IPS DF 19.7 (cell line): ENCODE measurements around the gene HOXA11.

Source experiments
- DNase-seq: peaks from one replicate; pipeline ENCODE4 v3.0.0-alpha.2; 2013; ENCODE audit warnings: low read depth, low spot score

HOXA11 gene

DNA sequence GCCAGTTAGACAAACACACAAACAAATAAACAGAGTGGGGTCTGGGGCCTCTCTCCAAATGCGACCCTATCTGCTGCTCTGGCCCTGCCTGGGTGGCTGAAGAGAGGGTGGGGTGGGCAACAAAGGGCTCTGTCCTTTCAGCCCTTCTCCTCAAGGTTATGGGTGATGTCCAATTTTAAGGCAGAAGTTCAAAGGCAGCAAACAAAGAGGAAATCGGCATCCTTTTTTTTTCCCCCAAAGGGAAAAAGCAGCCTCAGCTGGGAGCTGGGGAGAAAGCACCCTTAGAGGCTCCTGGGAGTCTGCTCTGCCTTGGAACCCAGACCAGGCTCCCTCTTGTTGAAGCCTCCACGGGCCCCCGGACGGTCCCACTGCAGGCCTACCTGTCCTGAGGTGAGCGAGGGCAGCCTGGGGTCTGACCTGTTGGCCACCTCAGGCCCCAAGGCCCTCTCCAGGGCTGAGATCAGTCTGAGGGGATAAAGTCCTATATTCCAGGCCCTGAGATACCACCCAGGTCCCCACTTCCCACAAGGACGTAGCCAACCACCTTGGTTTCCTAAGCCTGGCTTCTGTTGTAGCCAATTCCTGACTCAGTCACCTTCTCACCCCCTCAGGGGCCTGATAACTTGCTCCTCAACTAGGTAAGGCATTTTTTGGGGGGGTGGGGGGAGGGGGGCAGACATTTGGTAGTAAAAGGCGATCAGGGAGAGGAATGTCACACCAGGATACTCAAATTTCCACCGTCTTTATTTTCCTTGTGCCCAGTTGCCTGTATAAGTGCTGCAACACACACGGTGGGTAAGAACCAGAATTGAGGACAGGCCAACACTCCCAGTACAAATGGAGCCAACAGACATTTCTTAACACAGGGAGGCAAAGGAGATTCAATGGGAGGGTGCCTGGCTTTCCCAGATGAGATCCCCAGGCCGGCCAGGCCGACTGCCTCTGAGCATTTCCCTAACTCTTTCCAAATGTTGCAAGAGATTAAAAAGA is 4.3 kb downstream of the HOXA11 start:
- no peak for DNase-seq

DNA sequence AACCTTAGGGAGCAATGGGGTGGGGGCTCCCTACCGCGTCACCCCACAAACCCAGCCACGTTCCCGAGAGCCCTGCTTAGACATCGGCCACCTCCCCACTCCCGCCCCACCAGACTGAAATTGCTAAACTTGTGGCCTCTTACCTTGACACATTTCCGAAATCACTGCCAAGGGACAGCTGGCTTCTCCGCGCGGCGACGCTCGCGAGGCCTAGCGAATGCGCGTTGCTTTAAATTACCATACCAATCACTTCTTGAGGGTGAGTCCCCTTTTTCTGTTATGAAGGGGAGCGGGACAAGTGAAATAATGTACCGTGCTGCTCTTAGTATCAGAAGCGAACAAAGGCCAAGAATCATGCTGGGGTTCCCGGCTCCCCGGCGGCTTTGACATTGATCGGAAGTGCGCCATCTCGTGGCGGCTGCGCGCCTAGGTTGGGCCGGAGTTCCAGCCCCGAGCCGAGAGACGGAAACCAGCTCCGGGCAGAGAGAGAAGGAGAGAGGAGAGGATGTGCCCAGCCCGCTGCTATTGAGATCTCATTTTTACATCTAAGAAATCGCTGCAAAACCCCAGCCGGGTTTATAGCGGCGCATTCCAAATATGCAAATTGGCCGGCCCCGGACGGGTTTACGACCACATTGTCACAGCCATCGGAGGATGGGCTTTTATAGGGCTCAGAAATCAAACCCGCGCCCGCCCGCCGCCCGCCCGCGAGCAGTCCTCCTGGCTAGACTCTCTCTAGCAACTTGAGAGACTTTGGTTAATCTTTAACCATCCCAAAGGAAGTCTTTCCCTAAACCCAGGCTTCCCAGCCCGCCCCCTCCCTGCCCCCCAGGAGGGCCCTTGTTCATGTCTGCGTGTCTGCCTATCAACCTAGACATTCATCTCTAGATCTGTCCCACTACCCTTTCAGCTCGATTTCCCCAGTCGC is 5.3 kb downstream of the HOXA11 start:
- DNase-seq: no peak

DNA sequence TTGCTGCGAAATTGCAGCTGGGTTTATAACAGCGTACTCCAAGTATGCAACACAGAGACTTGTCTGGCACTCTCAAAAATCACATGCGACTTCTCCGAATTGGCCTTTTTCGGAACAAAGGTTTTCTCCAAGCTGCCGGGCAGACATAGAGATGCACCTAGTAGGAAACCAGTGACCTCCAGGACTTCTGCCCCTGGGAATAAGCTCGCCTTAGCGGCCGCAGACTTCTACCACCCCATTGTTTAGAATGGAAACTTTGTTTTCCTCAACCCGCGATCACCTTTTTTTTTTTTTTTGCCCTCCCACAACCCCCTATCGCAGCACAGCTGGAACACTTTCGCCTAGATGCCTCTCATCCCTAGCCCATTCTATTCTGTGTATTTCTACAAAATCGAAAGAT is 6.0 kb downstream of the HOXA11 start:
- no peak for DNase-seq

DNA sequence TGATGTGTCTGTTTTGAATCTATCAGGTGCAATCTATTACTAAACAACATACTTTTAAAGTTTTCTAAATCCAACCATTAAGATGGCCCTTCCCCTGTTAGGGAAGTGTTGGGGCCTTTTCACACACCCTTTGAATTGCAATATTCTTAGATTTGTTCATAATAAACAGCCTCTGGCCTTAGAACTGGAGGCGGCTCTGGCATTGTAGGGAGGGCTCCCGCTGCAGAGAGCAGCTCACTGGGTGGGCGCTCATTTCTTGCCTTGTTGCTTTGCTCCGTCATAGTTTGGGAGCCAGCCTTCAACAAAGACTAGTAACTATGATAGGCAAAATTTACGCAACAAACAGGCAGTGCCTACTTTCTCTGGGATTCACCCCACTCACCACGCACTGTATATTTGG is 6.7 kb downstream of the HOXA11 start:
- no peak for DNase-seq

DNA sequence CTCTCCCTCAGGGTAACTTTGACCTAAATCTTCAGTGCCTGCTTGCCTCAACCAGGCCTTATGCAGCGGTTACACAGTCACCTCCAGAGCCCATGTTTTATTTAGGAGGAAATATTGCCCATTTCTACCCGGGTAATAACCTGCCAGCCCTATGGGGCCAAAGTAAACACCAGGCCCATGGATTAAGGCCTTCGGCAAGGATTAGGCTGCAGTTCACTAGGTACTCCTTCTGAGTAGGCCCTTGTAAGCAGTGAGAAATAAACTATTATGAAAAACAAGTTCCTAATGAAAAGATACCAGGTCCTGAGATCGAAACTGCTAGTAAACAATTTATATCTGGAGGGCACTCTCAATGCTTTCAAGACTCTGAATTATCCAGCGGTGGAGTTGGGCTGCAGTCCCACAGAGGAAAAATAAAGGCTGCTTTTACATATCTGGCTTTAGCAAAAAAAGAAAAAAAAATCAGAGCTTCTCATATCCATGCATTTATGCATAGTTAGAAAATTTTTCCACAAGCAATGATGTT is 7.2 kb downstream of the HOXA11 start:
- DNase-seq: no peak

DNA sequence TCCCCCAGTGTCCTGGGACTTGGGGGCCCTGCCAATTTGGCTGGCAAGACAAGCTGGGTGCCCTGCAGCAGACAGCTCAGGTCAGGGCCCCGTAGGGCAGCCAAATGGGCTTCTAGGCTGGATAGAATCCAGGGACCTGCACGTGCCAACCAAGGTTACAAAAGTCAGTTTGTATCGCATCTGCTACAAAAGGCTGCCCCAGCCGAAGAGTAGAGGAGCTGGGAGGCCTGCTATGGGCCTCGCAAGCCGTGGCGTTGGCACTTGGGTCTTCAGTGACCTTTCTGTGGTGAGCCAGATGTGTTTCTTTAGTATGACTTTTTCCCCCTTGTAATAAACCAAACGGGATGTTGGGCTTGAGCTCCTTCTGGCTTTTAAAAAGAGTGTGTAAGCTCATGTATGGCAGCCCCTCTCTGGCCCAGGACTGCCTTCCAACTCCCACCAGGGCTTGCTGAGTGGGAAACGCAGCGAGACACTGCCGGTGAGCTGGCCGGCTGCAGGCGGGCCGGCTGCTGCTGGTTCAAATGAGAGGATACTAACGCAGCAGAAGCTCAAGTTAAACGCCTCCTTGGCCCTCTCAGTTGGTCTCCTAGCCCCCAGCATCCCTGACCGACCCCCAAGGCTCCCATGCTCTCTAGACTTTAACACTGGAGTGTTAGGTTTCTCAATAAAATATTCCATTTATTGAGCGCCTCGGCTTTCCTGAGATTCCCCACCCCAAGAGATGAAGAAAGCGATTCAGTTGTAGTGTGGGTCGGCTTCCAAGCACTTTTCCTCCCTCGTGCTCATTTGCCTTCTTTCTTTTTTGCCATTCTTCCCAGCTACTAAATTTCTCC is 7.9 kb downstream of the HOXA11 start:
- DNase-seq: no peak

DNA sequence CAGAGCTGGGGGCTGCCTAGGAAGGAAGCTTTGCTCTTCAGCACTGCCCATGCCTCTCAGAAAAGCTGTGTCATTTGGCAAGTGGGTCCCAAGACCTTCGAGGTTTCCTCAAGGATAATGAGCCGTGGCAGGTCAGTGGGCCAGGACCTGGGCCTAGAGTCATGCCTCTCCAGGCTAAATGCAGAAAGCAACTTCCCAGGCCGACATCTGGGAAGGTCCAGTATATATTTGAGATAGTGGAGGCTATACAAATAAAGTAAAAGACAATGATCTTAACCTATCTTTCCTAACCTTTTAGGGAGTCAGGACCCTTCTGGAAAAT is 8.5 kb downstream of the HOXA11 start:
- DNase-seq: no peak

DNA sequence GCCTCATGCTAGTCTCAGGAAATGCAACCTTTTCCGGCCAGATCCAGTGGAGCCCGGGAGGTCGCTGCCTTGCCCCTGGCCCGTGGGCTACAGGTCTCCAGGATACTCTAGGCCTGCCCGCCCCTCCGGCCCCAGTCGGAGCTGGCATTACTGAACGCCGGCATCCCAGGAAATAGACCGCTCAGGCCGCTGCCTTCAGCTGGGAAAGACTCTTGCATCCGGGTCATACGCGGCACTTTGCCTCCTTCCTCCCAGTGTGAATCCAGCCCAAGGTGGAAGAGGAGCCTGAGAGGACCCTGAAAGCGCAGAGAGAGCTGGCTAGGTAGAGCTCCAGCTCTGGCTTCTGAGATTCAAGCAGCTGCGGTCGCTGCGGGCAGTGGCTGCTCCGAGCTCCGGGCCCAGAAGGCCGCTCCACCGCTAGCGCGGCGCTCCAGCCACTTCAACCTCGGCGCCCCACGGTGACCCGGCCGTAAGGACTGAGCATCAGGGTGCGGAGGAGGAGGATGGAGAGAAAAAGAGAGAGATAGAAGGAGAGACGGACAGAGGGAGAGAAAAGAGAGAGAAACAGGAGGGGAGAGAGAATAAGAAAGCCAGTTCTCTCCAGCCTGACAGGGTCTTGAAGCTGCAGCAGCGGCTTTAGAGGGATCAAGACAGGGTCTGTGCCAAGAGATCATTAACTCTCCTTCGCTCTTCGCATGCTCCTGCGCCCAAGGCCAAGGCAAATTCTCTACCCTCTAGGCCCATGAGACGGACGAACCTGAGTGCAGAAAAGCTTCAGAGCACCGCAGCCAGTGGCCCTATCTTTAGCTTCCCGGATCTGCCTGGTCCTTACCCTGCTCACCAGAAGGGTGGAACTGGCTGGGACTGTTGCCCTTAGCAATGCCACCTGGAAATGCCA is 9.2 kb downstream of the HOXA11 start:
- no peak for DNase-seq

DNA sequence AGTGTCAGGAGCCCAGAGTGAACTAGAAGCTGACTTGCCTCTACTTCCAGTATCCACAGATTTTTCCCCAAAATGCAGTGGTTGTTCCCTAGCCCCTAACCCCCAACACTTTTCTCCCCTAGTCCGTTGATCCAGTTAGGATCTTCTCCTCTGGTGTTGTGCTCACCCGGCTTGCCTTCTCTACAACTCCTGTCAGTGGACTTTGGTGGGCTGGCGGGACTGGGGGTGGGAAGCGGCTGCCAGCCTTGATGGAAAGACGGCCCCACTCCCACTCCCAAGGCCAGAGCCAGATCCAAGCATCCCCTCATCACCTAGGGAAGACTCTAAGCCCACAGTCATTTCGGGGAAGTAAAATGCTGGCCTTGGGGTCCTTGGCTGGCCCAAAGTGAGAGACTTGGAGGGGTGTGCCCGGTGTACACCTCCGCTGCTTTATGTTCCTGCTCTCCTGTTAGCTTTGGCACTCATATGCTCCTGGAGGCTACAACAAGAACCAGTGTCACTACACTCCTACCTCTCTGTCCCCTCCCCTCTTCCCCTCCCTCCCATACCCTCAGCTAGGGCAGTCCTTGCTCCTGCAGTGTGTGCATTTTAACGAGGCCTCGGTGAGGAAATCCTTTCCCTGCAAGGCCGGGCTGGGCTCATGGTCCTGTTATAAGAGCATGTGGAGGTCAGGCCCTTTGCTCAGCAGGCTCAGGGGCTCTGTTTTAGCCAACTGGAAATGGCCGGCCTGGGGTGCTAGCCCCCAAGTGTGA is 10.0 kb downstream of the HOXA11 start:
- no peak for DNase-seq

DNA sequence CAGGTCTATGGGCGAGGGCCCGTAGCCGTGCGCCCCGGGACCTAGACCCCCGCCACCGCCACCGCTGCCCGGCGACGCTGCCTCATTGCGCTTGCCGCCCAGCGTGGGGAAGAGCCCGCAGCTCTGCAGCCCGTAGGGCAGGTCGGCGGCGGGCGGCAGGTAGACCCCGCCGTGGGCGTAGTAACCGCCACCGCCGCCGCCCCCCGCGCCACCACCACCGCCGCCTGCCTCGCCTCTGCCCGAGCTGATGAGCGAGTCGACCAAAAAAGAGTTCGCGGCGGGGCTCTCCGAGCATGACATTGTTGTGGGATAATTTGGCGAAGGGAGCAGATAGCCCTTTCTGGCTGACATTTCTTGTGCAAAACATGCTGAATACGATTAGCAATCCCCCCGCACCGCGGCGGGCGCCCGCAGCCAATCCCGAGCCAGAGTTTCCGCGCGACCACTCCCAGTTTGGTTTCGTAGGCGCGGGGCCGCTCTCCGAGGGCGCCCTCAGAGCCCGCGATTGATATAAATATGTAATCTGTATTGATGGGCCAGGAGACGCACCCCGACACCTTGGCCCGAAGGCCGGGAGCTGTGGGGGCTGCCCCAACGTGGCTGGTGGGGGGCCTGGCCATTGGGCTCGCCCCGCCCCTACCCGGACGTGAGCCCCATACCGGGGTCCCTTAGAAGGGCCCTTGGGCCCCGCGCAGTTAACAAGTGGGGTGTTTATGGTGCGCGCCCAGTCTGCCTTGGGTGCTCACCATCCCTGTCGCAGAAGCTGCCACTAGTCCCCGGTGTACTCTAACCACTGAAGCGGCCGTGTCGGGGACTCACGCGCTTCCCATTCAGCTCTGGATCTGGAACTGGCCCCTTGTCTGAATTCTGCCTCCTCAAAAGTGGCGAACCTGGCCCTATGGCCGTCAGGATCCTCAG is 10.8 kb downstream of the HOXA11 start, which contains the start of gene HOXA10:
Gene HOXA10, minus strand, starts transcription at position 365 of the 918 bp plus-strand sequence. Its CDS starts 14 bp downstream, at position 351.
- DNase-seq: no peak

DNA sequence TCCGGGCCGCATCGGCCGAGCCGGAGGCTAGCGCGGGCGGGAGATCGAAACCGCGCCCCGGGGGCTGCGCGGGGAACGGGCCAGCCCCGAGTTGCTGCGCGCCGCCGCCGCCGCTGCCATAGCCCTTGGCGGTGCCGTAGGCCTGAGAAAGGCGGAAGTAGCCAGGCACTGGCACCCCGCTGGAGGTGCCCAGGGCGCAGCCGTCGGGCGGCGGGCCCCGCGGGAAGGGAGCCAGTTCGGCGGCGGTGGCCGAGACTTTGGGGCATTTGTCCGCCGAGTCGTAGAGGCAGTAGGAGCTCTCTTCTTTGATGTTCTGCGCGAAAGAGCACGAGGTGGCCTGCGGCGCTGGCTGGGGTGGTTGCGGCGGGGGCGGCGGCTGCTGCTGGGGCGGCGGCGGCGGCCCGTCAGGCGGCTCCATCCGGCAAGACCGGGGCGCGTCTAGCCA is 11.5 kb downstream of the HOXA11 start:
- no peak for DNase-seq

DNA sequence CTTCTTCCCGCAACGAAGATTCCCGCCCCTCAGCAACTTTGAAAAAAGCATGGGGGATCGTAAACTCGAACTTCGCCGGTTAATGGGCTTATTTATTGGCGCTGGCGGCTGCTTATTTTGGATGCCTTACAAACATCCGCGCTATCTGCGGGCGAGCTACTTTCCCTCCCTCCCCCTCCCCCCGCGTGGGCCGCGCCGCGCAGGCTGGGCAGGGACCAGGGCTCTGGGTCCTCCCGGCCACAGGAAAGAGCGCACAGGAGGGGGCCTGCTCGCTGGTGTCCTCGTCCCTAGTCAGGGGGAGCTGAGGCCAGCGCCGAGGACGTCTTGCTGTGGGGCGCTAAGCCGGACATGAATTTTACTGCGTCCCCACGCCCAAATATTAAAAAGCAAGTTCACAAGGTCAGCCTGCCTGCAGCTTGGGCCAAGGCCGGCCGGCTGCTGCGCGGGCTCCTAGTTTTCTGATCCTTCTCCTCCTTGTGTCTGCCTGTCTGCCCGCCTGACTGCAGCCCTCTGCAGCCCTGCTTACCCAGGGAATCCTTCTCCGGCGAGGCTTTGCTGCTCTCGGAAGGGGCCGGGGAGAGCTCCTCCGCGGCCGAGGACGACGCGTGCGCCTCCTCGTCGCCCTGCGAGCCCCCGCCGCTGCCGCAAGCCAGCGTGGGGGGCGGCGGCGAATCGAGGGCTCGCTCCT is 12.1 kb downstream of the HOXA11 start:
- no peak for DNase-seq

DNA sequence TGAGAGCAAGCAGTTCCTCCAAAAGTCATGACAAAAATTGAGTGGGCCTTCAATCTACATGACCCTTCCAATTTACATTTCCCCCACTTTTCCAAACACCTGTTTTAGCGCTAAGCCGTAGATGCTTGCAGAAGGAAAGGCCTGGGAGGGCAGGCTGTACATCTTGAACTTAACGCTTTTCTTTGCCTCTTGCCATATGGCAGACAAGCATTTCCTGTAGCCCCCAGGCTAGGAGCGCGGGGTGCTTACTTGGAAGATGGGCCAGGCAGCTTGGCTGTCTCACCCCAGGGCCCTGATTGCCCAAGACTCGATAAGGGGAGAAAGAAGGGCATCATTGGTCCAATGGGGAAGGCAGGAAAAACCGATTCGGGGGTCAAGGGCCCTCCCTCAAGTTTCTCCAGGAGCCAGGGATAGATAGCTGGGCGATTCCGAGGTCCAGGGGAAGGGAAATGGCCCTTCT is 12.7 kb downstream of the HOXA11 start:
- no peak for DNase-seq

DNA sequence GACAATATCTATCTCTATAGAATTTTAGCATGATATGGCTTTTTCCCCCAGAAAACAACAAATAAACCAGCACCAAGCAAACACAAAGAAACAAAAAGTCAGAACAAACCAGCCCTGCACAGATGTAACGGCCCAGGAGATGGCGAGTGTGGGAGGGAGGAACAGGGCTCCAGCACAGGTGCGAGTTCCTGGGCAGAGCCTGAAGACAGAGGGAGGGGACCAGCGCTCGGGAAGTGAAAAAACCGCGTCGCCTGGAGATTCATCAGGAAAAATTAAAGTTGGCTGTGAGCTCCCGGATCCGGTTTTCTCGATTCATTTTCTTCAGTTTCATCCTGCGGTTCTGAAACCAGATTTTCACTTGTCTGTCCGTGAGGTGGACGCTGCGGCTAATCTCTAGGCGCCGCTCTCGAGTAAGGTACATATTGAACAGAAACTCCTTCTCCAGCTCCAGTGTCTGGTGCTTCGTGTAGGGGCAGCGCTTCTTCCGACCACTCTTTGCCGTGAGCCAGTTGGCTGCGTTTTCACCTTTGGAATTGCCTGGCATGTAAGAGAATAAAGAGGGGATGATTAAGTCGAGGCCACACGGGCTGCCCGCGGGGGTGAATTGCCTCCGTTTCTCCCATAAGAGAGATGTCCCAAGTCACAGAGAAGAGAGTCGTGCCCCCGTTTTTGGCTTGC is 13.3 kb downstream of the HOXA11 start:
- no peak for DNase-seq

DNA sequence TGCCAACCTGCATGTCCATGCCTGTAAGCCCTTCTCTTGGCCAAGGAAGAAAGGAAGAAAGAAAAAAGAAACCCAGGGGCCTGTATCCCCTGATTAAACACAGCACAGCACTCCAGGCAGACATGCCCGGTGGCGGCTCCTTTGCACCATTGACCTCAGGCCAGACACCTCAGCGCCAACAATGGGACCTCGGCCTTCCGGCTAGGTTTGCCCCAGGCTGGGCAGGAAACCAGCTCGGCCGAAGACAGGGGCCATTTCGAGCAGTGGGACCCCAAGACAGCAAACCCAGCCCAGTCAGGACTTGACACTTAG is 13.8 kb downstream of the HOXA11 start:
- DNase-seq: no peak

DNA sequence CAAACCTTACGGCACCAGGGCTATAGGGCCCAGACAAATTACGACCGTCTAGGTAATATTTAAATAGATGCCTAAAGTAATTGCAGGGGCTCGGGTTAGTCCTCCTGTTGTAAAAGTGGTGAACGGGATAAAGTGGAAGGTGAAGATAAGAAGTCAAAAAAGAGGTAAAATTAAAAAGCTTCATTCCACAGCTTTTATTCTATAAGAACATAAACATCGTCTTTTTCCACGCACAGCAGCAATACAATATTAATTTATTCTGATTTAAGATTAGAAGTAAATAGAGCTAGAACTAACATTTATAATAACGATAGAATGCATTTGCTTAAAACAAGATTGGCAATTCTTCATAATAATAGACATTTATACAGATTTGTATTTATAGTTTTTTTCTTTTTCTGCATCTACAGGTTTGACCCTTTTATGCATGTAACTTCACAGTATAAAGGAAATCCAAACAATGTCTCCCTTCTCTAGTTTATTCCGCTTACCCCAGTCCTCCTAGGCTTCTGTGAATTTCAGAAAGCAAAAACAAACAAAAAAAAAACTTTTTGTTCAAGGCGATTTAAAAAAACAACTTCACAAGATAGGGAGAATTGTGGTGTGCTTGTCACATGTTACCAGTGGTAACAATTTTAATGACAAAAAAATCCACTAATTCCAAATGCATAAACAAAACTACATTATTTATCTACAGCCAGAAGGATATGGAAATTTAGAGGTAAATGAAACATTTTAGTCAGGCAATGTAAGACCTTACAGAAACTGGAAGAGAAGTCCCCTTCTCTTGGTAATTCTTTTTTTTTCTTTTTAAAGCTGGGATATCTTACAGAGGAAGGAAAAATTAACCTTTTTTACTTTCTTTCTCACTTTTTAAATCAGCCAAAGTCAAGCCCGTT is 14.4 kb downstream of the HOXA11 start:
- no peak for DNase-seq
